Osteocyte (in vitro differentiated cells): ENCODE results near the gene PRDX1. TPM values are rescaled to one million over a fixed set of nuclear protein-coding genes. Genes with fewer than 3 reads are reported as not detected.
A peak's percentile ranks its signal among the peaks of the same experiment; 100 is the strongest.

Experiments used
- DNase-seq: peaks from one replicate; pipeline ENCODE4 v3.0.0; 2021; ENCODE audit warnings: mixed read lengths; ENCODE audit not compliant: unreplicated experiment; ENCODE audit errors: extremely low spot score
- H3K27ac Mint-ChIP-seq: one replicate; pipeline ENCODE4 v1.8.0; 2021; ENCODE audit warnings: mild to moderate bottlenecking, mixed read lengths; ENCODE audit not compliant: unreplicated experiment
- H3K27me3 Mint-ChIP-seq: one replicate; pipeline ENCODE4 v1.8.0; 2021; ENCODE audit warnings: mixed read lengths; ENCODE audit not compliant: unreplicated experiment
- H3K36me3 Mint-ChIP-seq: one replicate; pipeline ENCODE4 v1.8.0; 2021; ENCODE audit warnings: mixed read lengths; ENCODE audit not compliant: unreplicated experiment
- H3K4me1 Mint-ChIP-seq: one replicate; pipeline ENCODE4 v1.8.0; 2021; ENCODE audit warnings: mixed read lengths; ENCODE audit not compliant: unreplicated experiment
- H3K4me3 Mint-ChIP-seq: one replicate; pipeline ENCODE4 v1.8.0; 2021; ENCODE audit warnings: mild to moderate bottlenecking, moderate library complexity, mixed read lengths; ENCODE audit not compliant: unreplicated experiment
- H3K9me3 Mint-ChIP-seq: one replicate; pipeline ENCODE4 v1.8.0; 2021; ENCODE audit warnings: mixed read lengths; ENCODE audit not compliant: unreplicated experiment
- total RNA-seq: library from RNA; stranded (reverse); gene quantifications from 2 replicates; pipeline ENCODE4 v1.2.1, GENCODE V29; 2021
- TF ChIP-seq, protein P1 (sequence below): fragments of 200-600 bp; sonication (generic); IDR thresholded peaks from 2 replicates; pipeline ENCODE4 v1.5.0; 2021; ENCODE audit warnings: antibody characterized with exemption, mild to moderate bottlenecking, moderate library complexity

The PRDX1 gene
- total RNA-seq, 1 donor from 2014 or later: 291 TPM

DNA sequence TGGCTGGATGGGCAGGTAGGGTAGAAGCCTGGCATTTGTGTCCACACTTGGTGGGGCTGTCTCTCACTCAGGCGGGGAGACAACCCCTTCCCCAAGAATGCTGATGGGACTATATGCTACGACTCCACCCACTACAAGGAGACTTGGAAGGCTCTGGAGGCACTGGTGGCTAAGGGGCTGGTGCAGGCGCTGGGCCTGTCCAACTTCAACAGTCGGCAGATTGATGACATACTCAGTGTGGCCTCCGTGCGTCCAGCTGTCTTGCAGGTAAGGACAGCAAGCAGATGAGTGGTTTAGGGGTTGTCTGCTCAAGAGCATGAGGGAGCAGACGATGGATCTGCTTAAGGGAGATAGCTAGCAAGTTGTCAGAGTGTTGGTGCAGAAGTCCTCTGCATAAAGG is 46.2 kb upstream of the PRDX1 start:
- TF ChIP-seq, protein P1, sequence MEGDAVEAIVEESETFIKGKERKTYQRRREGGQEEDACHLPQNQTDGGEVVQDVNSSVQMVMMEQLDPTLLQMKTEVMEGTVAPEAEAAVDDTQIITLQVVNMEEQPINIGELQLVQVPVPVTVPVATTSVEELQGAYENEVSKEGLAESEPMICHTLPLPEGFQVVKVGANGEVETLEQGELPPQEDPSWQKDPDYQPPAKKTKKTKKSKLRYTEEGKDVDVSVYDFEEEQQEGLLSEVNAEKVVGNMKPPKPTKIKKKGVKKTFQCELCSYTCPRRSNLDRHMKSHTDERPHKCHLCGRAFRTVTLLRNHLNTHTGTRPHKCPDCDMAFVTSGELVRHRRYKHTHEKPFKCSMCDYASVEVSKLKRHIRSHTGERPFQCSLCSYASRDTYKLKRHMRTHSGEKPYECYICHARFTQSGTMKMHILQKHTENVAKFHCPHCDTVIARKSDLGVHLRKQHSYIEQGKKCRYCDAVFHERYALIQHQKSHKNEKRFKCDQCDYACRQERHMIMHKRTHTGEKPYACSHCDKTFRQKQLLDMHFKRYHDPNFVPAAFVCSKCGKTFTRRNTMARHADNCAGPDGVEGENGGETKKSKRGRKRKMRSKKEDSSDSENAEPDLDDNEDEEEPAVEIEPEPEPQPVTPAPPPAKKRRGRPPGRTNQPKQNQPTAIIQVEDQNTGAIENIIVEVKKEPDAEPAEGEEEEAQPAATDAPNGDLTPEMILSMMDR: no peak
- peaks cover 24% of the 10 kb centered on the region for H3K36me3 Mint-ChIP-seq
- H3K27ac Mint-ChIP-seq: no peak overlapping the region

DNA sequence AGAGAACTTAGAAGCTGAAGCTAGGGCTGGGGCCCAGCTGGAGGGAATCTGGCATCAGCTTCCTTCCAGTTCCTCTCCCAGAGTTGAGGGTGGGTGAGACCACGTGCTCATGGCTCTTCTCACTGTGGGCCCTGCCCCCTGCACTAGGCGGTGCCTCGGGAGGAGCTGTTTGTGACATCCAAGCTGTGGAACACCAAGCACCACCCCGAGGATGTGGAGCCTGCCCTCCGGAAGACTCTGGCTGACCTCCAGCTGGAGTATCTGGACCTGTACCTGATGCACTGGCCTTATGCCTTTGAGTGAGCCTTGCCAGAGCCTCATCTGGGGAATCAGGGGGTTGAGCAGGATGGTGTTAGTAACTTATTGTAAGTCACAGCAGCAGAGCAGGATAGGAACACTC is 45.0 kb upstream of the PRDX1 start:
- no peak for DNase-seq
- no peaks in the 10 kb centered on the region for H3K27me3 Mint-ChIP-seq
- H3K27ac Mint-ChIP-seq: no peak overlapping the region
- peaks cover 4% of the 10 kb centered on the region for H3K4me1 Mint-ChIP-seq
- TF ChIP-seq, protein P1: no peak
- no peaks in the 10 kb centered on the region for H3K9me3 Mint-ChIP-seq
- H3K4me3 Mint-ChIP-seq: no peak overlapping the region
- H3K36me3 Mint-ChIP-seq: peaks cover 28% of the 10 kb centered on the region

More for the DNA sequence above, 46.2 kb upstream of the PRDX1 start:
- DNase-seq: no peak
- H3K4me3 Mint-ChIP-seq: no peak overlapping the region
- no peaks in the 10 kb centered on the region for H3K27me3 Mint-ChIP-seq
- H3K9me3 Mint-ChIP-seq: no peaks in the 10 kb centered on the region
- H3K4me1 Mint-ChIP-seq: peaks cover 4% of the 10 kb centered on the region

DNA sequence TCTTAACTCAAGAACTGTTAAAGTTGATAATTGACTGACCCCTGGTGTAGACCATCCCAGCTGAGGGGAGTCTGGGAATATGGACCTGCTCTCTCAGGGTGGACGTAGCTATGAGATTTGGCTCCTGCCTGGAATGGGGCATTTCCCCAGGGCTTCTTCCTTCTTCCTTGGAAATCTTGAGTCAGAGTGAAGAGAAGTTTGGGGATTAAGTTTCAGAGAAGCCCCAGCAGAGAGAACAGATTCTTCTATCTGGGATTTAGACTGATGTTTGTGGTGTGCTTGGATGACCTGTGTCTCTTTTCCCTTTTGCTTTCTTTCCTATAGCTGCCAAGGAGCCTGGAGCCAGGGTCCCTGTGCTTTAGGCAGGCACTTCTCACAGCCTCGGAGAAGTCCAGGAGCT is 42.2 kb upstream of the PRDX1 start:
- Mint-ChIP-seq H3K27ac (peak overlapping the region; percentile 62), H3K9me3 (no peaks in the 10 kb centered on the region), H3K4me1 (peaks cover 8% of the 10 kb centered on the region), H3K4me3 (no peak overlapping the region), H3K36me3 (peaks cover 32% of the 10 kb centered on the region), H3K27me3 (no peaks in the 10 kb centered on the region)
- DNase-seq: no peak
- TF ChIP-seq, protein P1: no peak

DNA sequence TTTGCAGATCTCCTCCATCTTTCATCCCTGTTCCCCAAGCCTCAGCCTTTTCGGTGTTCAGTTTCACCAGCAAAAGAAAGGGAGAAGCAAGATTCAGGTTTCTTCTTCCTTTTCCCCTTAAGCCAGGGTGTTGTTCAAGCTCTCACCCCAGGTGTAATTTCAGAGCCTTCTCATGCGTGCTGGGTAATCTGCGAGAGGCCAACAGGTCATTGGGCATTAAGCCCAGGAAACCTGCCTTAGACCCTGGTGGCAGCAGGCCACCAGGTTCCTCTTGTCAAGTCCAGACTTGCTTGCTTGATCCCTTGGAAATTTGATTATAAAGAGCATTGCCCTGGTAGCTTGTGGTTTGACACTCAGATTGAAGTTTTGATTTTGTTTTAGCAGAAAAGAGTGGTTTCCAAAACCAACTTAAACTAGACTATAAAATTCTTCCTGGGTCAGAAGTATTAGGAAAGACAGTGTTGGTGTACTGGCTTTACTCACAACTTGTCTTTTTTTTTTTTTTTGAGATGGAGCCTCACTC is 35.8 kb upstream of the PRDX1 start:
- no peak overlapping the region for H3K4me3 Mint-ChIP-seq
- H3K36me3 Mint-ChIP-seq: peaks cover 20% of the 10 kb centered on the region
- DNase-seq: no peak
- H3K9me3 Mint-ChIP-seq: no peaks in the 10 kb centered on the region
- H3K27me3 Mint-ChIP-seq: no peaks in the 10 kb centered on the region
- peaks cover 9% of the 10 kb centered on the region for H3K4me1 Mint-ChIP-seq
- TF ChIP-seq, protein P1: no peak
- H3K27ac Mint-ChIP-seq: peak overlapping the region; percentile 76

DNA sequence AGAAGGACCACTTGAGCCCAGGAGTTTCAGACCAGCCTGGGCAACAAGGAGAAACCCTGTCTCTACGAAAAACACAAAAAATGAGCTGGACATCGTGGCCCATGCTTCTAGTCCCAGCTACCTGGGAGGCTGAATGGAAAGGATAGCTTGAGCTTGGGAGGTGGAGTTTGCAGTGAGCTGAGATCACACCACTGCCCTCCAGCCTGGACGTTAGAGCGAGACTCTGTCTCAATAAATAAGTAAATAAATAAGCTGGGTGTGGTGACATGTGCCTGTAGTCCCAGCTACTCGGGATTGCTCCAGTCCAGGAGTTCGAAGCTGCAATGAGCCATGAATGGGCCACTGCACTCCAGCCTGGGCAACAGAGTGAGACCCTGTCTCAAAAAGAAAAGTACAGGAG is 32.5 kb upstream of the PRDX1 start:
- H3K36me3 Mint-ChIP-seq: peaks cover 11% of the 10 kb centered on the region
- no peak overlapping the region for H3K27ac Mint-ChIP-seq
- H3K9me3 Mint-ChIP-seq: no peaks in the 10 kb centered on the region
- DNase-seq: no peak
- H3K4me3 Mint-ChIP-seq: no peak overlapping the region
- peaks cover 24% of the 10 kb centered on the region for H3K4me1 Mint-ChIP-seq
- TF ChIP-seq, protein P1: no peak
- H3K27me3 Mint-ChIP-seq: no peaks in the 10 kb centered on the region
